ENCODE data around the gene SLIT1.

- TF ChIP-seq CTCF (IDR thresholded peaks at IDR 0.05) (no peak), POLR2A (IDR thresholded peaks at IDR 0.05) (no peak)
These were observed 35.1 kb downstream of the SLIT1 start for GRCh38 chr10:97150616-97151015.
